CD4-positive, alpha-beta T cell (primary cell): ENCODE measurements around the gene OLFM1. TPM values are rescaled to one million over a fixed set of nuclear protein-coding genes. Genes with fewer than 3 reads are reported as not detected.

Experiments used
- ATAC-seq: fragments of 200-7000 bp; cut with Tn5 transposase; one replicate; pipeline ENCODE4 v1.10.0; 2022; ENCODE audit warnings: mild to moderate bottlenecking; ENCODE audit not compliant: poor library complexity
- CTCF ChIA-PET: fragments of 350-600 bp; sonication (Branson Sonifier 250); formaldehyde crosslinking; loops from one replicate; lab custom pipeline; 2021; ENCODE audit warnings: antibody characterized with exemption, inconsistent platforms; lab: Charles Lee
- POLR2A ChIA-PET: fragments of 350-600 bp; sonication (Branson Sonifier 250); formaldehyde crosslinking; loops from one replicate; lab custom pipeline; 2021; ENCODE audit warnings: antibody characterized with exemption, inconsistent platforms; lab: Charles Lee
- DNase-seq, 14 experiments: peaks; one replicate each; pipeline ENCODE4 v3.0.0-alpha.2; 2013 to 2020; ENCODE audit warnings: mixed read lengths in 2 of 14
- H3K27ac ChIP-seq, 2 donors: one replicate each; pipeline versions ENCODE4 v1.5.1 to v1.7.0; 2013; ENCODE audit warnings: low read length in 2 of 2, low read depth in 1 of 2, mild to moderate bottlenecking in 1 of 2
- H3K27me3 ChIP-seq, 2 experiments: 1 replicate in 1 of 2; 2 replicates in 1 of 2; pipeline versions ENCODE4 v1.6.1 to v1.7.0; 2013; ENCODE audit warnings: low read length in 2 of 2, control low read depth in 1 of 2, mild to moderate bottlenecking in 1 of 2, moderate library complexity in 1 of 2; ENCODE audit not compliant: insufficient read depth in 2 of 2, control insufficient read depth in 1 of 2
- H3K36me3 ChIP-seq: one replicate; pipeline ENCODE4 v1.6.1; 2013; ENCODE audit warnings: low read length, control low read depth; ENCODE audit not compliant: insufficient read depth
- H3K4me1 ChIP-seq: one replicate; pipeline ENCODE4 v1.6.1; 2013; ENCODE audit warnings: low read length, control low read depth; ENCODE audit not compliant: insufficient read depth
- H3K4me3 ChIP-seq: one replicate; pipeline ENCODE4 v1.5.1; 2013; ENCODE audit warnings: mild to moderate bottlenecking, low read length, moderate library complexity
- H3K9me3 ChIP-seq, 2 experiments: 1 replicate in 1 of 2; 2 replicates in 1 of 2; pipeline versions ENCODE4 v1.6.1 to v1.7.0; 2013; ENCODE audit warnings: low read length in 2 of 2, mild to moderate bottlenecking in 2 of 2, control low read depth in 1 of 2, moderate library complexity in 1 of 2; ENCODE audit not compliant: control insufficient read depth in 1 of 2, insufficient read depth in 1 of 2
- H3K27ac Mint-ChIP-seq: one replicate; pipeline ENCODE4 v1.8.0; 2020; ENCODE audit warnings: mixed read lengths
- H3K27me3 Mint-ChIP-seq: one replicate; pipeline ENCODE4 v1.8.0; 2021; ENCODE audit warnings: mixed read lengths
- H3K36me3 Mint-ChIP-seq: one replicate; pipeline ENCODE4 v1.8.0; 2021; ENCODE audit warnings: low read depth, mixed read lengths
- H3K4me1 Mint-ChIP-seq: one replicate; pipeline ENCODE4 v1.8.0; 2021; ENCODE audit warnings: low read depth, mixed read lengths
- H3K4me3 Mint-ChIP-seq: one replicate; pipeline ENCODE4 v1.8.0; 2020; ENCODE audit warnings: mild to moderate bottlenecking, mixed read lengths
- H3K9me3 Mint-ChIP-seq: one replicate; pipeline ENCODE4 v1.8.0; 2020; ENCODE audit warnings: mixed read lengths
- intact Hi-C, 2 experiments: fragments of 100-400 bp; cut with DNase I in 1 of 2; cut with micrococcal nuclease in 1 of 2; formaldehyde crosslinking; loops; one replicate each; pipeline versions ENCODE4 v1.15.1 to v1.9.0; 2023 to 2025; cut with DNase I, micrococcal nuclease
- total RNA-seq, 174 experiments: library from RNA in 2 of 174; stranded (reverse) in 2 of 174; gene quantifications; one replicate each; pipeline ENCODE4 v1.2.3 and lab custom pipeline; 2021 to 2026
- TF ChIP-seq, protein P1 (sequence below): fragments of 200-600 bp; IDR thresholded peaks from one replicate; pipeline ENCODE4 v1.8.0; 2022; ENCODE audit warnings: antibody characterized with exemption, mild to moderate bottlenecking

Gene OLFM1
- total RNA-seq, 2 experiments from 2014 or later, result not detected

DNA sequence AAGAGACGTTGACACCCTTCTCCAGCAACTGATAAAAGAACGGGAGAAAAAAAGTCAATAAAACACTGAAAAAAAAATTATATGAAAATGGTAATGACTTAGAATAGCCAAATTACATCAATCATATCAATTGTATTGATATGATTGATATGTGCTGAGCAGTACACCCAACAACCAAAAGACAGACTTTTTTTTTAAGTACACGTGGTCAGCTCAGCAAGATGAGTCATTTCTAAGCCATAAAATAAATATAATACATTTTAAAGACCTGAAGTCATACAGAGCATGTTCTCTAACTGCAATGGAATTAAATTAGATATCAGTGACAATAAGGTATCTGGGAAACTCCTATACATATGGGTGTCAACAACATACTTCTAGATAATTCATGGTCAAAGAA, 30.9 kb upstream of the OLFM1 start:
- Histone ChIP-seq H3K4me3 (no peak overlapping the region), H3K9me3 (peaks cover 0 to 5% of the 10 kb centered on the region in 2 experiments), H3K4me1 (no peaks in the 10 kb centered on the region), H3K27ac (no peak overlapping the region), H3K27me3 (peaks cover 0 to 18% of the 10 kb centered on the region in 2 experiments), H3K36me3 (no peaks in the 10 kb centered on the region)
- Mint-ChIP-seq H3K9me3 (no peaks in the 10 kb centered on the region), H3K27me3 (peaks cover 31% of the 10 kb centered on the region), H3K27ac (no peak overlapping the region), H3K36me3 (no peaks in the 10 kb centered on the region), H3K4me3 (no peak overlapping the region), H3K4me1 (no peaks in the 10 kb centered on the region)
- TF ChIP-seq, protein P1, sequence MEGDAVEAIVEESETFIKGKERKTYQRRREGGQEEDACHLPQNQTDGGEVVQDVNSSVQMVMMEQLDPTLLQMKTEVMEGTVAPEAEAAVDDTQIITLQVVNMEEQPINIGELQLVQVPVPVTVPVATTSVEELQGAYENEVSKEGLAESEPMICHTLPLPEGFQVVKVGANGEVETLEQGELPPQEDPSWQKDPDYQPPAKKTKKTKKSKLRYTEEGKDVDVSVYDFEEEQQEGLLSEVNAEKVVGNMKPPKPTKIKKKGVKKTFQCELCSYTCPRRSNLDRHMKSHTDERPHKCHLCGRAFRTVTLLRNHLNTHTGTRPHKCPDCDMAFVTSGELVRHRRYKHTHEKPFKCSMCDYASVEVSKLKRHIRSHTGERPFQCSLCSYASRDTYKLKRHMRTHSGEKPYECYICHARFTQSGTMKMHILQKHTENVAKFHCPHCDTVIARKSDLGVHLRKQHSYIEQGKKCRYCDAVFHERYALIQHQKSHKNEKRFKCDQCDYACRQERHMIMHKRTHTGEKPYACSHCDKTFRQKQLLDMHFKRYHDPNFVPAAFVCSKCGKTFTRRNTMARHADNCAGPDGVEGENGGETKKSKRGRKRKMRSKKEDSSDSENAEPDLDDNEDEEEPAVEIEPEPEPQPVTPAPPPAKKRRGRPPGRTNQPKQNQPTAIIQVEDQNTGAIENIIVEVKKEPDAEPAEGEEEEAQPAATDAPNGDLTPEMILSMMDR, result no peak
- no peak for DNase-seq
- no peak for ATAC-seq
- intact Hi-C loops, result no loop called here
- ChIA-PET CTCF (no interaction called here), POLR2A (no interaction called here)

DNA sequence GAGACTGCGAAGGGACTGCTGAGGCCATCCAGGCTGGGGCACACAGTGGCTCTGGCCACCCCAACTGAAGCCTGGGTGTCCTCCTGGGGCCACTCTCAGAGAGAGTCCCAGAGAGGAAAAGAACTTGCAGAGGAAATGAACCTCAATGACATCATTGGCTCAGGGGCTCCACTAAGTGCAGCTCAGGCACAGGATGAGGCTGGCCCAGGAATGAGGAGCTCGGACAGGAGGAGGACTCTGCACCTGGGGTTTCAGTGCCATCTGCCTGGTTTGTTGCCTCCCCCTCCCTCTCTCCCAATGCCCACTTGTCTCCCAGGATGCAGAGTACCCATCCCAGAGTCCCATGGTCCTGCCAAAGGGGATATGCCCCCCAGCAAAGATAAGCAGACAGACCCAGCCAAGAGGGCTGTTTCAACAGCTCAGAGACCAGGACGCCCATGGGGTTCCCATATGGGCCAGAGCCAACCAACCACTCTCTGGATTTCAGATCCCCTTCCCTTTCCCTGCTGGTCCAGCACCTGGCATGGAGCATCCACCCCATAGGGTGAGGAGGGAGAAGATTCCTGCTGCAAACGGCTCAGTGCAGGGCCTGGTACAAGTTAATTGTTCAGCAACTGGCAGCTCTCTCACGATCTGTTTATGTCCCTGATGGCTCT, 26.9 kb upstream of the OLFM1 start:
- DNase-seq, result peak in 1 of 14 experiments; percentile 28
- H3K9me3 Mint-ChIP-seq, result peaks cover 9% of the 10 kb centered on the region
- CTCF ChIA-PET, result no interaction called here

DNA sequence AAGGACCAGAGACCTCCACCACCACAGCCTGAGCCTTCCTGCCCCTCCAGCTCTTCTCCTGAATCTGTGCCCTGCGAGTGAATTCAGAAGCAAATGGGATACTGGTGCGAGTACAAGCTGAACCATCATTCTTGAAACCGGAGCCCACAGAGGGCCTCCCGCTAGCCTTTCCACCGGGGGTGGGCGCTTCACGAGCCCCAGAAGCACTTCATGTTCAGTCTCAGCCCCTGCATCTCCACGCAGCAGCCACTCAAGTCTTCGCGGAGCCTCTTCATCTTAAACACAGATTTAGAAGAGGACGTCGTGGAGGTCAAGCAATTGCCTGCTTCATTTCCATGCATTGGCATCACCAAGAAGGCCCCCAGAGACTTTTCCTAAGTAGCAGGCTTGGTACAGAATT, 26.0 kb upstream of the OLFM1 start:
- Histone ChIP-seq H3K27me3 (peaks cover 0 to 4% of the 10 kb centered on the region in 2 experiments), H3K27ac (no peak overlapping the region), H3K4me1 (no peaks in the 10 kb centered on the region), H3K36me3 (no peaks in the 10 kb centered on the region), H3K4me3 (no peak overlapping the region), H3K9me3 (peaks cover 0 to 29% of the 10 kb centered on the region in 2 experiments)
- Mint-ChIP-seq H3K4me3 (no peak overlapping the region), H3K27me3 (peaks cover 10% of the 10 kb centered on the region), H3K27ac (no peak overlapping the region), H3K4me1 (no peaks in the 10 kb centered on the region), H3K36me3 (peaks cover 3% of the 10 kb centered on the region), H3K9me3 (peaks cover 9% of the 10 kb centered on the region)
- ATAC-seq (no peak), DNase-seq (peak in 1 of 14 experiments; percentile 28)
- TF ChIP-seq, protein P1, result no peak
- ChIA-PET CTCF (no interaction called here), POLR2A (no interaction called here)
- intact Hi-C loops, result no loop called here

More for the DNA sequence above, 26.9 kb upstream of the OLFM1 start:
- H3K27ac Mint-ChIP-seq, result no peak overlapping the region
- intact Hi-C loops, result no loop called here
- H3K27me3 Mint-ChIP-seq, result peaks cover 4% of the 10 kb centered on the region
- H3K4me1 Mint-ChIP-seq, result no peaks in the 10 kb centered on the region
- POLR2A ChIA-PET, result no interaction called here
- H3K27ac ChIP-seq, result no peak overlapping the region
- H3K4me1 ChIP-seq, result no peaks in the 10 kb centered on the region
- H3K4me3 ChIP-seq, result no peak overlapping the region
- peaks cover 0 to 25% of the 10 kb centered on the region in 2 experiments for H3K9me3 ChIP-seq
- H3K36me3 Mint-ChIP-seq, result no peaks in the 10 kb centered on the region
- no peak overlapping the region for H3K4me3 Mint-ChIP-seq
- TF ChIP-seq, protein P1, result no peak
- H3K27me3 ChIP-seq, result peaks cover 0 to 4% of the 10 kb centered on the region in 2 experiments
- H3K36me3 ChIP-seq, result no peaks in the 10 kb centered on the region
- ATAC-seq, result no peak
